Colonic mucosa (tissue), 4 donors: ENCODE results near the gene FOXO4. TPM values are rescaled to one million over a fixed set of nuclear protein-coding genes. Genes with fewer than 3 reads are reported as not detected.

Experiments used
- DNase-seq: peaks from one replicate; pipeline ENCODE4 v3.0.0-alpha.2; 2020
- H3K27ac ChIP-seq: fragments of 200-600 bp; one replicate; pipeline ENCODE4 v1.8.0; 2021
- H3K27me3 ChIP-seq: fragments of 200-600 bp; one replicate; pipeline ENCODE4 v1.8.0; 2021
- H3K36me3 ChIP-seq: fragments of 200-600 bp; one replicate; pipeline ENCODE4 v1.8.0; 2021
- H3K4me1 ChIP-seq: fragments of 200-600 bp; one replicate; pipeline ENCODE4 v1.8.0; 2021; ENCODE audit warnings: mild to moderate bottlenecking
- H3K4me3 ChIP-seq: fragments of 200-600 bp; one replicate; pipeline ENCODE4 v1.8.0; 2021
- H3K9ac ChIP-seq, 2 donors: one replicate each; pipeline ENCODE4 v1.7.0; 2013; ENCODE audit warnings: control low read depth in 2 of 2, low read depth in 2 of 2, low read length in 2 of 2
- H3K9me3 ChIP-seq: fragments of 200-600 bp; one replicate; pipeline ENCODE4 v1.8.0; 2021
- CTCF ChIP-seq: fragments of 200-600 bp; IDR thresholded peaks from one replicate; pipeline ENCODE4 v1.8.0; 2022; ENCODE audit warnings: antibody characterized with exemption, mild to moderate bottlenecking
- intact Hi-C: fragments of 100-400 bp; cut with DNase I; formaldehyde crosslinking; loops from one replicate; pipeline ENCODE4 v1.14.1; 2022
- total RNA-seq, 2 donors: library from RNA; stranded (reverse); fragmentation: NEBNext Ultra II Directional in 1 of 2; extraction: Animal tissue kit (Norgen Biotek cat#: 25700) in 1 of 2; gene quantifications; one replicate each; pipeline ENCODE4 v1.2.1, GENCODE V29; 2021
- donor health status: healthy.
- donor health status: DM: no; HTN: no; CAD: no.
- donor health status: DM: no; HTN: no; CAD: no.

Gene FOXO4
- total RNA-seq, 2 donors from 2014 or later: 23.4 to 47.4 TPM

GRCh38 chrX:71111921-71112431, 16.3 kb downstream of the FOXO4 start:
- peak overlapping the region; percentile 66 for H3K27ac ChIP-seq
- no peak for TF ChIP-seq CTCF
- H3K9ac ChIP-seq: peak overlapping the region in 1 of 2 donors; percentile 56
- H3K36me3 ChIP-seq: no peaks in the 10 kb centered on the region
- DNase-seq: no peak
- intact Hi-C loops: no loop called here
- no peaks in the 10 kb centered on the region for H3K27me3 ChIP-seq
- H3K9me3 ChIP-seq: no peaks in the 10 kb centered on the region
- H3K4me1 ChIP-seq: no peaks in the 10 kb centered on the region
- H3K4me3 ChIP-seq: no peak overlapping the region

- Histone ChIP-seq H3K36me3 (no peaks in the 10 kb centered on the region), H3K4me3 (no peak overlapping the region), H3K9me3 (no peaks in the 10 kb centered on the region), H3K9ac (no peak overlapping the region), H3K4me1 (no peaks in the 10 kb centered on the region), H3K27ac (no peak overlapping the region), H3K27me3 (no peaks in the 10 kb centered on the region)
- TF ChIP-seq CTCF: no peak
- DNase-seq: no peak
- intact Hi-C loops: no loop called here
Observed at GRCh38 chrX:71117358-71117757, 21.7 kb downstream of the FOXO4 start.

- intact Hi-C loops: no loop called here
- Histone ChIP-seq H3K36me3 (no peaks in the 10 kb centered on the region), H3K9me3 (no peaks in the 10 kb centered on the region), H3K27ac (peak within 1 kb of the TSS; percentile 65), H3K27me3 (peaks cover 7% of the 10 kb centered on the region), H3K9ac (peak within 1 kb of the TSS; percentile 57 to 70), H3K4me3 (peak within 1 kb of the TSS; percentile 42), H3K4me1 (no peaks in the 10 kb centered on the region)
- TF ChIP-seq CTCF: no peak
- peak; percentile 85 for DNase-seq
Observed at GRCh38 chrX:71118032-71118984, 22.7 kb downstream of the FOXO4 start, which contains the start of gene MED12. TSS of gene MED12 (plus strand) at chrX:71118596. CDS start at chrX:71118755, 159 bp downstream.

GRCh38 chrX:71118985-71119535, 23.4 kb downstream of the FOXO4 start:
- Histone ChIP-seq H3K9me3 (no peaks in the 10 kb centered on the region), H3K27me3 (peaks cover 7% of the 10 kb centered on the region), H3K36me3 (no peaks in the 10 kb centered on the region), H3K4me3 (peak overlapping the region; percentile 42), H3K4me1 (no peaks in the 10 kb centered on the region), H3K27ac (peak overlapping the region; percentile 65), H3K9ac (peak overlapping the region; percentile 57 to 70)
- intact Hi-C loops: no loop called here
- DNase-seq: peak; percentile 32
- TF ChIP-seq CTCF: no peak

GRCh38 chrX:71128166-71128833, 32.6 kb downstream of the FOXO4 start:
- Histone ChIP-seq H3K4me1 (no peaks in the 10 kb centered on the region), H3K36me3 (no peaks in the 10 kb centered on the region), H3K4me3 (no peak overlapping the region), H3K9me3 (no peaks in the 10 kb centered on the region), H3K27ac (no peak overlapping the region), H3K27me3 (no peaks in the 10 kb centered on the region), H3K9ac (no peak overlapping the region)
- no peak for DNase-seq
- TF ChIP-seq CTCF: no peak
- intact Hi-C loops: no loop called here
